ENCODE results near the gene OSTN. TPM values are rescaled to one million over a fixed set of nuclear protein-coding genes. Genes with fewer than 3 reads are reported as not detected.

OSTN gene
- total and polyA plus RNA-seq, 2 of the 13 experiments (the other 11 are each of a cell fraction or from before 2014, with no cell fraction given): not detected

DNA sequence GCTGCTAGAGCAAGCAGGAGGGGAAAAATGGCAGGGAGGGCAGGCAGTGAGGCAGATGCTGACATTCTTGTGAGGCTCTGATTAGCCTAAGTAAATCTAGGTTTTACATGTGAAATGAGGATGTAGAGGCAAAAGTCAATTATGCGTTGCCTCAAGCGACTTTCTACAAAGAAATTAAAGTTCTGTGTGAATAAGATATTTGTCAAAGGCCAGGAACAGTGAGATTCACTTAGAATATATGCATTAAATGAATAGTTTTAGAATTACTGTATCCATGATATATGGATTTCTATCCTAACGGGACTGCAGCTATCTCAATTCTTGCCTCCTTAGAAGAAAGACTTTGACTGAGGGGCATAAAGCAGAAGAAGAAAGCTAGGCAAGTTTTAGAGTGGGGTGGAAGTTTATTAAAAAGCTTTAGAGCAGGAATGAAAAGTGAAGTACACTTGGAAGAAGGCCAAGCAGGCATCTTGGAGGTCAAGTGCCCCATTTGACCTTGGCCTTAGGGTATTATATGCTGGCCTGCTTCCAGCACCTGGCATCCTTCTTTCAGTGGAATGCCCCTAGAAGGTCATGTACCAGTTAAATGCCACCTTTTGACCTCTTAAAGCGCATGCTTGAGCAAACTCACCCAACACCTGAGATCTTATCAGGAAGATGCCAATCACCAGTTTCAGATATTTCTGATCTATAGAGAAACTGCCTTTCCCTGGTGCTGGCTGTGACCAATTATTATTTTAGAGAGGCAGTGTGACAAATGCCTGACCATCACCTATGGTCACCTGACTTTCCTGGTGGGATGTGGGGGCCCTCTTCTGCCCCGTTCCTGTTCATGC is 38.2 kb downstream of the OSTN start:
- ChIA-PET CTCF (ENCODE audit: low intra/inter-chr PET ratio, low total read pairs) (no interaction called here), POLR2A (no interaction called here)
- 25% methylated on average over 5 of the region's 5 CpGs for WGBS (ENCODE audit: low lambda C conversion rate)
- H3K4me2 ChIP-seq (ENCODE audit: low read depth, low read length): no peak overlapping the region
- H3K4me3 ChIP-seq (replicated peaks in 1 of 3; ENCODE audit: insufficient read depth in 1 of 3, low read depth in 2 of 3, low read length in 3 of 3): no peak overlapping the region
- in situ Hi-C loops (cut with HindIII; ENCODE audit: extremely low pct_ligation_motif_present, low pct_unique_long_range_greater_than_20kb): no loop called here
- H3K27me3 ChIP-seq (ENCODE audit: control insufficient read depth in 1 of 2, insufficient read depth in 2 of 2, low read length in 2 of 2): no peaks in the 10 kb centered on the region; a peak in 1 of 5 replicates
- intact Hi-C loops (cut with micrococcal nuclease; ENCODE audit: unreplicated experiment): no loop called here
- H3K36me3 ChIP-seq (replicated peaks in 1 of 2; ENCODE audit: control insufficient read depth in 1 of 2, insufficient read depth in 2 of 2, low read length in 2 of 2): no peaks in the 10 kb centered on the region
- no peak overlapping the region for H3K27ac ChIP-seq (ENCODE audit: extremely low read length, insufficient read depth, low read length)
- BruUV-seq (replicated peaks): no TSS peak
- DNase-seq (ENCODE audit: low spot score) (no peak), ATAC-seq (no peak), FAIRE-seq (no peak)
- H3K4me1 ChIP-seq (ENCODE audit: insufficient read depth, low read length): peaks cover 11% of the 10 kb centered on the region
- TF ChIP-seq SALL2 (CRISPR knock-in tag; IDR thresholded peaks at IDR 0.05): no peak
- no peak for TF ChIP-seq TBP (CRISPR knock-in tag; IDR thresholded peaks at IDR 0.05)
- no peak for TF ChIP-seq IRF2 (CRISPR knock-in tag; IDR thresholded peaks at IDR 0.05)
- no peak for TF ChIP-seq ZNF709 (CRISPR knock-in tag; IDR thresholded peaks at IDR 0.05)
- no peak for TF ChIP-seq ZNF263 (CRISPR knock-in tag; IDR thresholded peaks at IDR 0.05)
- TF ChIP-seq NFE2 (CRISPR knock-in tag; IDR thresholded peaks at IDR 0.05): no peak
- no peak for TF ChIP-seq KLF12 (CRISPR knock-in tag; IDR thresholded peaks at IDR 0.05; ENCODE audit: borderline replicate concordance)
- no peak for TF ChIP-seq KDM3A (CRISPR knock-in tag; IDR thresholded peaks at IDR 0.05; ENCODE audit: low read depth)
- no peak for TF ChIP-seq ZNF24 (IDR thresholded peaks at IDR 0.05)
- no peak for TF ChIP-seq ZNF670 (CRISPR knock-in tag; IDR thresholded peaks at IDR 0.05; ENCODE audit: borderline replicate concordance)
- TF ChIP-seq ZNF547 (CRISPR knock-in tag; IDR thresholded peaks at IDR 0.05): no peak
- no peak for TF ChIP-seq PCBP2 (optimal IDR thresholded peaks at IDR 0.05; ENCODE audit: low read depth, low read length, poor library complexity, severe bottlenecking)
- no peak overlapping the region for H3K9ac ChIP-seq (ENCODE audit: insufficient read depth, low read depth, low read length)
- H2AFZ ChIP-seq (ENCODE audit: low read length): no peak overlapping the region
- H3K79me2 ChIP-seq (ENCODE audit: insufficient read depth, low read length): no peaks in the 10 kb centered on the region
- no peaks in the 10 kb centered on the region for H3K9me3 ChIP-seq (ENCODE audit: low read length)
- no peaks in the 10 kb centered on the region for H4K20me1 ChIP-seq (ENCODE audit: insufficient read depth, low read length)

All from HepG2 (cell line).